ENCODE results near the gene DEFB132. TPM values are rescaled to one million over a fixed set of nuclear protein-coding genes. Genes with fewer than 3 reads are reported as not detected.

DEFB132 gene
- total and polyA plus RNA-seq, 2 of the 4 experiments (the other 2 are of a cell fraction), result not detected

DNA sequence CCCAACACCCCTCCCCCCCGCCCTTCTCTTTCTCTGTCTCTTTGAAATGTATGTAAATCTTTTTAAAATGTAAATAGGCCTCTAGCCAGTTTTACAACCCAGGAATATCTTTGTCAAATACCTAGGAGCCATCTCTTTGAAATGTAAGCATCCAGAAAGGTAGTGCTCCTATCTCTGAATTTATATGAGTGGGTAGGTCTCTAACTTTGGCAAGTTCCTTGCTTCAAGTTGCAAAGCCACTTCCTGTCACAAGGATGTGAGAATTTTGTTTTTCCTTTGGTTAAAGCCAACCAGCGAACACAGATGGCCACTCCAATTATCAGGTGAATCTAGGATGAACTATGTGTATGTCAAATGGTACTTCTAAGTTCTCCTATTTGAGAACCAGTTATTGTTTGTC, 6.2 kb upstream of the DEFB132 start:
- ChIA-PET POLR2A (ENCODE audit: unreplicated experiment) (no interaction called here), CTCF (no interaction called here)
- Histone ChIP-seq H3K23ac (ENCODE audit: low read depth, low read length) (no peak overlapping the region), H3K4me2 (ENCODE audit: low read depth, low read length) (no peak overlapping the region), H2BK120ac (ENCODE audit: low read depth, low read length) (no peak overlapping the region), H3K18ac (ENCODE audit: low read depth, low read length) (no peak overlapping the region), H4K8ac (ENCODE audit: low read depth in 2 of 2, low read length in 2 of 2) (no peak overlapping the region), H3K9ac (ENCODE audit: low read depth, low read length) (no peak overlapping the region), H3K9me3 (ENCODE audit: control insufficient read depth, insufficient read depth, low read length) (no peaks in the 10 kb centered on the region), H3K27ac (ENCODE audit: insufficient read depth, low read length) (no peak overlapping the region), H3K36me3 (ENCODE audit: control insufficient read depth, insufficient read depth, low read length) (no peaks in the 10 kb centered on the region), H2AK5ac (ENCODE audit: low read depth, low read length) (no peak overlapping the region), H4K91ac (ENCODE audit: insufficient read depth, low read depth, low read length) (no peak overlapping the region), H3K4me3 (ENCODE audit: insufficient read depth, low read depth, low read length) (no peak overlapping the region), H3K56ac (ENCODE audit: extremely low read depth, insufficient read depth, low read length) (no peak overlapping the region), H3K4ac (ENCODE audit: low read depth, low read length) (no peak overlapping the region), H2BK20ac (ENCODE audit: low read depth, low read length) (no peak overlapping the region), H3K79me1 (ENCODE audit: low read depth in 1 of 2, low read length in 2 of 2) (no peaks in the 10 kb centered on the region), H2AK9ac (replicated peaks; ENCODE audit: low read depth, low read length, poor library complexity) (no peak overlapping the region), H3K4me1 (ENCODE audit: control insufficient read depth, insufficient read depth, low read length) (no peaks in the 10 kb centered on the region), H3K14ac (replicated peaks; ENCODE audit: low read depth, low read length) (no peak overlapping the region), H3K9me1 (ENCODE audit: insufficient read depth, low read length) (no peaks in the 10 kb centered on the region), H2BK5ac (ENCODE audit: low read depth, low read length, poor library complexity, severe bottlenecking) (no peak overlapping the region), H2BK15ac (ENCODE audit: low read depth, low read length) (no peak overlapping the region), H4K5ac (ENCODE audit: low read depth, low read length) (no peak overlapping the region), H4K20me1 (ENCODE audit: insufficient read depth, low read length) (no peaks in the 10 kb centered on the region), H2AFZ (replicated peaks; ENCODE audit: low read length, poor library complexity) (no peak overlapping the region), H3K27me3 (ENCODE audit: control insufficient read depth, insufficient read depth, low read length) (peaks cover 7% of the 10 kb centered on the region)
- DNase-seq, result no peak
- WGBS, 2 experiments (ENCODE audit: extremely low coverage in 2 of 2, insufficient read length in 1 of 2), result no CpG with 5 or more reads among the region's 2 CpGs
- in situ Hi-C loops (cut with MboI; ENCODE audit: low sequenced_read_pairs) (no loop called here), intact Hi-C loops (cut with micrococcal nuclease) (no loop called here), dilution Hi-C loops (cut with HindIII; ENCODE audit: low sequenced_read_pairs, unreplicated experiment) (no loop called here)
- no TSS peak for BruUV-seq (replicated peaks)
- no peak for TF ChIP-seq RCOR1 (IDR thresholded peaks at IDR 0.05; ENCODE audit: insufficient replicate concordance, low read length)
- TF ChIP-seq CEBPB (IDR thresholded peaks at IDR 0.05; ENCODE audit: low read depth, low read length), result no peak
- TF ChIP-seq BHLHE40 (IDR thresholded peaks at IDR 0.05; ENCODE audit: low read depth, low read length), result no peak
- TF ChIP-seq FOS (IDR thresholded peaks at IDR 0.05; ENCODE audit: low read depth, low read length), result no peak
- no peak for TF ChIP-seq CHD1 (IDR thresholded peaks at IDR 0.05; ENCODE audit: low read depth, low read length)
- TF ChIP-seq RAD21 (IDR thresholded peaks at IDR 0.05; ENCODE audit: low read length), result no peak
- TF ChIP-seq, protein P1, sequence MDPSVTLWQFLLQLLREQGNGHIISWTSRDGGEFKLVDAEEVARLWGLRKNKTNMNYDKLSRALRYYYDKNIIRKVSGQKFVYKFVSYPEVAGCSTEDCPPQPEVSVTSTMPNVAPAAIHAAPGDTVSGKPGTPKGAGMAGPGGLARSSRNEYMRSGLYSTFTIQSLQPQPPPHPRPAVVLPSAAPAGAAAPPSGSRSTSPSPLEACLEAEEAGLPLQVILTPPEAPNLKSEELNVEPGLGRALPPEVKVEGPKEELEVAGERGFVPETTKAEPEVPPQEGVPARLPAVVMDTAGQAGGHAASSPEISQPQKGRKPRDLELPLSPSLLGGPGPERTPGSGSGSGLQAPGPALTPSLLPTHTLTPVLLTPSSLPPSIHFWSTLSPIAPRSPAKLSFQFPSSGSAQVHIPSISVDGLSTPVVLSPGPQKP (IDR thresholded peaks at IDR 0.05; ENCODE audit: borderline replicate concordance, low read depth, low read length), result no peak
- TF ChIP-seq, protein P2, sequence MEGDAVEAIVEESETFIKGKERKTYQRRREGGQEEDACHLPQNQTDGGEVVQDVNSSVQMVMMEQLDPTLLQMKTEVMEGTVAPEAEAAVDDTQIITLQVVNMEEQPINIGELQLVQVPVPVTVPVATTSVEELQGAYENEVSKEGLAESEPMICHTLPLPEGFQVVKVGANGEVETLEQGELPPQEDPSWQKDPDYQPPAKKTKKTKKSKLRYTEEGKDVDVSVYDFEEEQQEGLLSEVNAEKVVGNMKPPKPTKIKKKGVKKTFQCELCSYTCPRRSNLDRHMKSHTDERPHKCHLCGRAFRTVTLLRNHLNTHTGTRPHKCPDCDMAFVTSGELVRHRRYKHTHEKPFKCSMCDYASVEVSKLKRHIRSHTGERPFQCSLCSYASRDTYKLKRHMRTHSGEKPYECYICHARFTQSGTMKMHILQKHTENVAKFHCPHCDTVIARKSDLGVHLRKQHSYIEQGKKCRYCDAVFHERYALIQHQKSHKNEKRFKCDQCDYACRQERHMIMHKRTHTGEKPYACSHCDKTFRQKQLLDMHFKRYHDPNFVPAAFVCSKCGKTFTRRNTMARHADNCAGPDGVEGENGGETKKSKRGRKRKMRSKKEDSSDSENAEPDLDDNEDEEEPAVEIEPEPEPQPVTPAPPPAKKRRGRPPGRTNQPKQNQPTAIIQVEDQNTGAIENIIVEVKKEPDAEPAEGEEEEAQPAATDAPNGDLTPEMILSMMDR (conservative IDR thresholded peaks at IDR 0.05; ENCODE audit: low read depth, low read length), result no peak
- no peak for TF ChIP-seq MXI1 (IDR thresholded peaks at IDR 0.05; ENCODE audit: borderline replicate concordance, low read depth, low read length)
- TF ChIP-seq SMC3 (IDR thresholded peaks at IDR 0.05; ENCODE audit: low read depth, low read length), result no peak
- TF ChIP-seq MAZ (IDR thresholded peaks at IDR 0.05; ENCODE audit: borderline replicate concordance, low read depth, low read length), result no peak
- no peak for TF ChIP-seq MAFK (IDR thresholded peaks at IDR 0.05; ENCODE audit: low read depth, low read length)
- TF ChIP-seq, protein P3, sequence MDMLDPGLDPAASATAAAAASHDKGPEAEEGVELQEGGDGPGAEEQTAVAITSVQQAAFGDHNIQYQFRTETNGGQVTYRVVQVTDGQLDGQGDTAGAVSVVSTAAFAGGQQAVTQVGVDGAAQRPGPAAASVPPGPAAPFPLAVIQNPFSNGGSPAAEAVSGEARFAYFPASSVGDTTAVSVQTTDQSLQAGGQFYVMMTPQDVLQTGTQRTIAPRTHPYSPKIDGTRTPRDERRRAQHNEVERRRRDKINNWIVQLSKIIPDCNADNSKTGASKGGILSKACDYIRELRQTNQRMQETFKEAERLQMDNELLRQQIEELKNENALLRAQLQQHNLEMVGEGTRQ (IDR thresholded peaks at IDR 0.05; ENCODE audit: low read depth, low read length), result no peak
- TF ChIP-seq NFE2L2 (IDR thresholded peaks at IDR 0.05; ENCODE audit: low read depth, low read length), result no peak
- TF ChIP-seq RFX5 (IDR thresholded peaks at IDR 0.05; ENCODE audit: low read depth, low read length), result no peak
- no peak for TF ChIP-seq POLR2A (IDR thresholded peaks at IDR 0.05; ENCODE audit: low read depth, low read length)
- ATAC-seq (ENCODE audit: low read depth), result no peak
